Thoracic aorta endothelial cell (primary cell): ENCODE results near the gene RPS17. TPM values are rescaled to one million over a fixed set of nuclear protein-coding genes. Genes with fewer than 3 reads are reported as not detected.

Source experiments
- total RNA-seq: library from RNA; depleted of rRNA; stranded (reverse); fragments of >200 nt; gene quantifications from 2 replicates; pipeline ENCODE4 v1.2.3, GENCODE V29; 2012

The RPS17 gene
- 1,440 and 1,726 TPM in 2 replicates for total RNA-seq

DNA sequence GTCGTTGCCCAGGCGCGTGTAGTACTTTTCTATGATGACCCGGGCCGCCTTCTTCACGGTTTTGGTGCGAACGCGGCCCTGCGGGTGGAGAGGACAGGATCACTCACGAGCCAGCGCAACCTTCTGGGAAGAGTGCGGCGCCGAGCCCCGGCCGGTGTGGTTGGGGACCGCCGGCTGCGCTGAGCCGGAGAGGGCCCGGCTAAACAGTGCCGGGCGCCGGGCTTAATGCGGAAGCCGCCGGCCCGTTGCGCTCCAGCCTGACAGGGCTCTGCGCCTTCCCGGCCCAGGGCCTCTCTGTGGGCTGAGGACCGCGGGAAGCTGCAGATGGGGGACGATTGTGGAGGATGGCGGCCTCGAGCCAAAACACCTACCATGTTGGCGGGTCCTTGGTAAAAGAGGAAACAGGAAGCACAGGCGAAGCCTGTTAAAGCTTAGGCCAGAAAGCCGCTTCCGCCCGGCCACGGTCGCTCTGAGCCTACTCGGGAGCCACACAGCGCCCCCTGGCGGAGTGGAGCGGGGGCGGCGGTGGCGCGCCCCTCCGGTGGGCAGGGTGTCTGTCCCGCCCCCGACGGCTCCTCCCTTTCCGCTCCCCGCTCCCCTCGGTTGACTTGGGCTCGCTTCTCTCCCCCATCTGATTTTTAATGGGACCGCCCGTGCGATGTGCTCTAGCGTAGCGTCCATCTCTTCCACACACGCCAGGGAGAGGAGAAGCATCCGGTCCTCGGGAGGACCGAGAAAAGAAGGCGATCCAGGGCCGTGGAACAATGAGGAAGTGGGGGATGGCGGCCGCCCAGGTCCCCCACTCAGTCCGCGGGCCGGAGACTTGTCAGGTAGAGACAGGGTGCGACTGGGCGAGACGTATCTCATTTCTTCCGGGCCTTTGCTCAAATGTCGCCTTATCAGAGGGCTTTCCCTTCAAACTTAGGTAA, at the start of gene RPS17:
TSS of gene RPS17 (minus strand) at position 403 of the 929 bp plus-strand sequence. CDS start at position 374, 29 bp downstream.

Other genes starting within 250 kb of the RPS17 start
- 0.40 and 1.2 TPM in 2 replicates for gene GOLGA6L10, start 191.0 kb downstream of the RPS17 start, total RNA-seq
- 2.8 and 2.9 TPM in 2 replicates for gene GOLGA6L9, start 110.6 kb downstream of the RPS17 start, total RNA-seq
- gene CPEB1, start 106.9 kb upstream of the RPS17 start, total RNA-seq, result not detected in 2 replicates
- gene AP3B2, start 169.4 kb upstream of the RPS17 start, total RNA-seq, result not detected in 2 replicates